Measurements from ENCODE around the gene PLAGL2.
"Not testable (repeated sequence)": the region's sequence is repeated elsewhere in the genome, so short reads cannot be mapped to it uniquely, and the experiment has no call there.

Gene PLAGL2, protein sequence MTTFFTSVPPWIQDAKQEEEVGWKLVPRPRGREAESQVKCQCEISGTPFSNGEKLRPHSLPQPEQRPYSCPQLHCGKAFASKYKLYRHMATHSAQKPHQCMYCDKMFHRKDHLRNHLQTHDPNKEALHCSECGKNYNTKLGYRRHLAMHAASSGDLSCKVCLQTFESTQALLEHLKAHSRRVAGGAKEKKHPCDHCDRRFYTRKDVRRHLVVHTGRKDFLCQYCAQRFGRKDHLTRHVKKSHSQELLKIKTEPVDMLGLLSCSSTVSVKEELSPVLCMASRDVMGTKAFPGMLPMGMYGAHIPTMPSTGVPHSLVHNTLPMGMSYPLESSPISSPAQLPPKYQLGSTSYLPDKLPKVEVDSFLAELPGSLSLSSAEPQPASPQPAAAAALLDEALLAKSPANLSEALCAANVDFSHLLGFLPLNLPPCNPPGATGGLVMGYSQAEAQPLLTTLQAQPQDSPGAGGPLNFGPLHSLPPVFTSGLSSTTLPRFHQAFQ

DNA sequence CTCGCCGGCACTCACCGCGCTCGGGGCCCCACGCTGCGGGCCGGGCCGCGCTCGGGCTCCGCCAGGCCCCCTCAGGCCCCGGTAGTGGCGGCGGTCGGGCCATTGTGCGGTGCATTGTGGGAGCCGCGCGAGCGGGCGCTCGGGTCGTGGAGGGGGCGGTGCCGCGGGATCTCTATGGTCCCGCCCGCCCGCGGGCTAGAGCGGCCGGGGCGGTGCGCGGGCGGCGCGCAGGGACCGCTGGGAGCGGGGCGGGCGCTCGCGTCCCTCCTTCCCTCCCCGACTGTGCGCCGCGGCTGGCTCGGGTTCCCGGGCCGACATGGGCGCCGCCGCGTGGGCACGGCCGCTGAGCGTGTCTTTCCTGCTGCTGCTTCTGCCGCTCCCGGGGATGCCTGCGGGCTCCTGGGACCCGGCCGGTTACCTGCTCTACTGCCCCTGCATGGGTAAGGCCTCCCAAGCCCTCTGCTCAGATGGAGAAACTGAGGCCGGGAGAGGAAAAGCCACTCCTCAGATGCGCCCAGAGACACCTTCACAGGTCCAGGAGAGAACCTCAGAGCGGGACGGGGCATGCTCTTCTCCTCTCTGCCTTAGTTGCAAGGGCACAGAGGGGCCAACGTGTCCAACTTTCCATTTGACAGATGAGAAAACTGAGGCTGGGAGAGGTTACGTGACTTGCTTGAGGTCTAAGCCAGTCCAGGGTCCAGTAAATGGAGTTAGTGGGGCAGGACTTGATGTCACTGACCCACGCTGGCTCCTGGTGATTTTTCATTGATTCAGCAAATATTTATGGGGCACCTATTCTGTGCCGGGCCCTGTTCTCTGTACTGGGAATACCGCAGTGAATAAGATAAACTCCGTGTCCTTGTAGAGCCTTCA lies at the start of gene PLAGL2, which contains the start of gene POFUT1:
Gene PLAGL2, minus strand, starts transcription at position 118 of the 873 bp plus-strand sequence. CDS start 5,565 bp downstream, outside the sequence.
Gene POFUT1, plus strand, starts transcription at position 255 of the 873 bp plus-strand sequence. Its CDS starts 62 bp downstream, at position 317.
- peak; percentile 92 for DNase-seq

DNA sequence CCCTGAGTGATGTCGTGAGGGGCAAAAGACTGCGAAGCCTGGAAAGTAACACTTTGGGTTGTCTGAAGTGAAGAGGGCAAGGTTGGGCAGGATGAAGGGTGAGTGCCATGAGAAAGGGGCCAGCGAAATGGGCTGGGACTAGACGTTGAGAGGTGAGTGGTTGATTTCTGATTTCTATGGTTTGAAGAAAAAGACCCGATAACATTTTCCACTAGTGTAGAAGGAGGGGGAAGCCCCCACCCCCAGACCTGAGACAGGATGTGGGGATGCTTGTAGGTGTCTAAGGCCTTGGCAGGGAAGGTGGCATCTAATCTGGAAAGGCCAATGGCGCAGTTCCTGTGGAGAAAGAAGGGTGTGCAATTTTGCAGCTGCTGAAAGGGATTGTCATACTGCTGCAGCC lies 44.6 kb upstream of the PLAGL2 start:
- no peak for DNase-seq

DNA sequence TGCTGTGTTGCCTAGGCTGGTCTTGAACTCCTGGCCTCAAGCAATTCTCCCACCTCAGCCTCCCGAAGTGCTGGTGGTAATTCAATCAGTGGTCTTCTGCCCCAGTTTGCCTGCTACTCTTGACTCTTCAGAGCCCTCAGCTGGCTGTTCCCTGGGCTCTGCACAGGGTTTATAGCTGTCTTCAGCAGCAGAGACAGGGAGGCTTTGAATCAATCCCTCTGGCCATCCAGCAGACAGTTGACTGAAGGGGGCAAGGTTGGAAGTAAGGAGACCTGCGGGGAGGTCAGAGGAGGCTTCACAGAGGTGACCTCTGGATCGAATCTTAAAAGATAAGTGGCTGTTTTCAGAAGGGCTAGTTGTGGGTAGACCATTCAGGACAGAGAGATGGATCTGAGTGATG lies 43.9 kb upstream of the PLAGL2 start:
- no peak for DNase-seq

DNA sequence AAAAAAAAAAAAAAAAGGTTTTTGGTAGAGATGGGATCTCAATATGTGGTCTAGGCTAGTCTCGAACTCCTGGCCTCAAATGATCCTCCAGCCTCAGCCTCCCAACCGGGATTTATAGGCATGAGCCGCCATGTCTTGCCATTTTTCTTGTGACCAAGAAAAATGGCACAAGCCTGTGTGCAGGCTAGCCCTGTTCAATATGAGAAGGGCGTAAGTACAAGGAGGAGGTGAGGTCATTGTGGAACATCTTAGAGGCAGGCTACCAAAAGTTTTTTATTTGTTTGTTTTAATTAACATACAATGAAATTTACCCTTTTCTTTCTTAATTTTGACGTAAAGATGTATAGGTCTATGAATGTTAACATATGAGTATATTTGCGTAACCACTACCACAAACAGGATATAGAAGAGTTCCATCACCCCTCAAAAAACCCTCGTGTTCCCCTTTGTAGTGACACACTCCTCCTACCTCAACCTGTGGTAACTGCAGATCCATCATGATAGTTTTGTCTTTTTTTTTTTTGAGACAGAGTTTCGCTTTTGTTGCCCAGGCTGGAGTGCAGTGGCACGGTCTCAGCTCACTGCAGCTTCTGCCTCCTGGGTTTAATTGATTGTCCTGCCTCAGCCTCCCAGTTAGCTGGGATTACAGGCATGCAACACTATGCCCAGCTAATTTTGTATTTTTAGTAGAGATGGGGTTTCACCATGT lies 41.6 kb upstream of the PLAGL2 start:
- DNase-seq = no peak

DNA sequence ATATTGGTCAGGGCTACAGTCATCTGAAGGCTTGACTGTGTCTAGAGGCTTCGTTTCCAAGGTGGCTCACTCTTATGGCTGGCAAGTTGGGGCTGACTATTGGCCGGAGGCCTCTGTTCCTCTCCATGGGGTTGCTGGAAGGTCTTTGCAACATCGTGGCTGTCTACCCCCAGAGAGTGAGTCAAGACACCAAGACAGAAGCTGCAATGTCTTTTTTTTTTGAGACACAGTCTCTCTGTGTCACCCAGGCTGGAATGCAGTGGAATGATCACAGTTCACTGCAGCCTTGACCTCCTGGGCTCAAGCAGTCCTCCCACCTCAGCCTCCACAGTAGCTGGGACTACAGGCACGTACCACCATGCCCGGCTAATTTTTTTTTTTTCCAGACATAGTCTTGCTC lies 40.5 kb upstream of the PLAGL2 start:
- DNase-seq = no peak

DNA sequence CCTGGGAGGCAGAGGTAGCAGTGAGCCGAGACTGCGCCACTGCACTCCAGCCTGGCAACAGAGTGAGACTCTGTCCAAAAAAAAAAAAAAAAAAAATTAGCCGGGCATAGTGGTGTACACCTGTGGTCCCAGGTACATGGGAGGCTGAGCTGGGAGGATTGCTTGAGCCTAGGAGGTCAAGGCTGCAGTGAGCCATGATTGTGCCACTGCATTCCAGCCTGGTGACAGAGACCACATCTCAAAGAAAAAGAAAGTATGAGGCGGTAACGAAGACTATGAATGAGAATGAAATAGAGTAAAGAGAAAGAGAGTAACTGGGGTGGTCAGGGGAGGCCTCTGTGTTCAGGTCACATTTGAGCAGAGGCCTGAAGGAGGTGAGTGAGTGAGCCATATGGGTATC lies 38.7 kb upstream of the PLAGL2 start:
- DNase-seq = not testable (repeated sequence)

DNA sequence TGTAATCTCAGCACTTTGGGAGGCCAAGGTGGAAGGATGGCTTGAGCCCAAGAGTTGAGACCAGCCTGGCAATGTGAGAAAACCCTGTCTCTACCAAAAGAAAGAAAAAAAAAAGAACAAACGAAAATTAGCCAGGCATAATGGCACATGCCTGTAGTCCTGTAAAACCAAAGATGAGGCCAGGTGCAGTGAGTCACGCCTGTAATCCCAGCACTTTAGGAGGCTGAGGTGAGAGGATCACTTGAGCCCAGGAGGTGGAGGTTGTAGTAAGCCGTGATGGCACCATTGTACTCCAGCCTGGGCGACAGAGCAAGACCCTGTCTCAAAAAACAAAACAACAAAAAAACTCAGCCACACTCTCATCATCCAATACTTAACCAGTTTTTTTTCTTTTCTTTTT lies 37.4 kb upstream of the PLAGL2 start:
- no peak for DNase-seq

DNA sequence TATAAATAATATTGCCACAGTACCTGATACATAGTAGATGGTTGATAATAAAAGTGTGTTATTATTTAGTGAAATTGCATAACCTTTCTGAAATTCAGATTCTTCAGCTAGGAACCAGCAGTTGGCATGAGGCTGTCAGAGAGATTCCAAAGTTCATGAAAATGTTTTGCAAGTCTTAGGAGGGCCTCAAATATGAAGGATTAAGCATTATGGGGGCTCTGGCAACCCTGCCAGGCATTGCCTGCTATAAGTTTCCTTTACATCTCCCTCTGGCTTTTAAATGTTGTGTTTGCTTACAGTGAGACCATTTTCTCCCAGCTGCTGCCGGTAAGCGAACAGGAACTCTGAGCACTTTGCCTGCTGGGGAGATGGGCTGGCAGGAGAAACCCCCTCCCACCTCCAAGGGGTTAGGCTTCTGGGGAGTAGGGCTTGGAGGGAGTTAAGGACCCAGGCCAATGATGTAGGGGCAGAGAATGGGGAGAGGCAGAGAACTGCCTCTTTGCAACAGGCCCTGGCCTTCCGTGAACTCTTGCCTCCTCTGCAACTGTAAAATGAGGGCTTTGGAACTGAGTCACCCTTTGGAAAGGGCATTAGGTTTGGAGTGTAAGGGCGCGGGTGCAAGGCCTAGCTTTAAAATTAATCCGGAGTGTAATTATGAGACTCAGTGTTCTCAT lies 36.7 kb upstream of the PLAGL2 start:
- no peak for DNase-seq

DNA sequence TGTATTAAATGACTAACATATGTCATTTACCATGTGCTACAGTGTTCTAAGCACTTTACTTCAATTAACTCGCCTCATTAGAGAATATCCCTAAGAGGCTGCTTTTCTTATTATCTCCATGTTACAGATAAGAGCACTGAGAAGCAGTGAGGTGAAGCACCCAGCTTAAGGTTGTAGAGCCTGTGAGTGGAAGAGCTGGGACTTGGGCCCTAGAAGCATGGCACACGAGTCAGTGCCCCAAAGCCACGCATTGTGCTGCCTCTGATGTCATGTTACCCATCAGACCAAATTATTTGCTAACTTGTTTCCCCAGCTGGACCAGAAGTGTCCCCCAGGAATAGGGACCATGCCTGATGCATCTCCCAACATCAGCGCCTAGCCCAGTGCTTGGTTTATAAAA lies 34.3 kb upstream of the PLAGL2 start:
- no peak for DNase-seq

DNA sequence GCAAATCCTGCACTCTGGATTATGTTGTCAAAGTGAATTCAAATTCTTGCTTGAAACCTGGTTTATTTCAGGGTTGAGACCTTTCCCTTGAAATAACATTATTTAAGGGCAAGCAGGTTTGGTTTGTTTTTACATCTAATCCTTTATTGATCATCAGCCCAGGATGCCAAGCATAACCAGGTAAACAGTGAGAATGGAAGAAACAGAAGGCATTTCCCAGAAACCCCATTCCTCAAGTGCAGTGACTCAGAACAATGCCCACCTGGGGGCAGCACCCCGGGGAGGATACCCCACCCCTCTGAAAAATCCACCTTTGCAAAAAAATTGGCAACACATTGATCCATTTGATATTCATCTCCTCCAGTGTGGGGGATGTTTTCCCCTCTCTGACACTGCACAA lies 32.7 kb upstream of the PLAGL2 start:
- no peak for DNase-seq

DNA sequence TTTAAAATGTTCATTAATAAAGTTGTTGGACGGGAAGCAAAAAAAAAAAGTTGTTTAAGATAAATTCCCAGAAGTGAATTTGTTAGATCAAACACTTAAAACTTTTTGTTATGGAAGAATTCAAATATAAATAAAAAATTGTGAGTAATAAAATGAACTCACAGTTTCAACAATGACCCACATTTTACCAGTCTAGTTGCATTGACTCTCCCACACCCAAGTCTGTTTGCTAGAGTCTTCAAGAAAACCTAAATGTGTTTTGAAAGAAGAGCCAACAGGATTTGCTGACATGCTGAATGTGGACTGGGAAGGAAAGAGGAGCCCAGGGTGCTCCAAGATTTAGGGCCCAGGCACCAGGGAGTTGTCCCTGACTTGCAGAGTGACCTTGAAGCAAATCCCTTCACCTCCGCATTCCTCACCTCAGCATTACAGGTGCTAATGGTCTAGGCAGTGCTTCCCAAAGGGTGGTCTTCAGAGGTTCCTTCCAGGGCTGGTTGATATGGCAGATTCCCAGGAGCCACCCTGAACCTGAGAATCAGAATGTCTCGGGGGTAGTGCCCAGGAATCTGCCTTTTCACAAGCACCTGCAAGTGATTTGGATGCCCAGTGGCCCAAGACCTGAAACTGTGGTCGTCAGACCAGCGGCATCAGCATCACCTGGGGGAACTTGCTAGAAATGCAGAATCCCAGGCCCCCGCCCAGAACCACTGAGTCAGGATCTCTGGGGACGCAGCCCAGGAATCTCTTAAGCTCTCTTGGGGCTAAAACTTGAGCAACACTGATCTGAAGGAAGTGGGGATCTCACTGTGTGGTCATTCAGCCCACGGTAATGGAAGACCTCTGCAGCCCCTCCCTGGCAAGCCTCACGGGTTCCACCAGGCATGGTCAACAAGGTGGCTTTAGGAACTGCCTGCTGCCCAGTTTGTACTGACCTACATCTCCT lies 31.2 kb upstream of the PLAGL2 start:
- no peak for DNase-seq

DNA sequence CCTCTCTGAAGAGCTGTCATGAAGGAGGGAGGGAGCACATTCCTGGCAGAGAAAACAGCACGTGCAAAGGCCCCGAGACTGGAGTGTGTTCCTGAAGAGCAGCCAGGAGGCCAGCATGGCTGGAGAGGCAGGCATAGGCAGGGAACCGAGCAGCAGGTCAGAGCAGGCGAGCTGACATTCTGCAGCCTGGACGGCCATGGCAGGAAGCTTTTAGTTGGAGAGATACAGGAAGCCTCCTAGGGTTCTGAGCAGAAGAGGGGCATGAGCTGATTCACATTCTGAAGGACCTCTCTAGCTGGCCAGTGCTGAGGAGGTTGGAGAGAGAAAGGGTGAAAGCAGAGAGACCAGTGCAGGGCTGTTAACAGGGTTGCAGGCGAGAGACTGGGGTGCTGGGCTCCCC lies 29.9 kb upstream of the PLAGL2 start:
- DNase-seq = no peak

DNA sequence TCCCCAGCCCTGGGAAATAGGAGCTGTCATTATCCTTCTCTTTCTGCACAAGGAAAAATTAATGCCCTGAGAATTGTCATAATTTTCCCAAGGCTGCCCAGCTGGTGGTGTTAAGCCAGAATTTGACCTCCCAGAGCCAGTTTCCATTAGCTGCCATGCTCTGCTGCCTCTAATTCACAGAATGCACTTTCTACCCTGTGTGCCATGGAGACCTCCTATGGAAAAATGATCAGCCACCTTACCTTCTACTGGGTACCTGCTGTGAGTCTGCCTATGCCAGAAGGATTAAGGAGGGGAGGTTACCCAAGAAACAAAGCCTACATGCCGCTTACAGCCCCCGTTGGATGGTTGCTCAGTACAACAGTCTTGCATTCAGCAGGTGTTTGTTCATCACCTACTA lies 29.3 kb upstream of the PLAGL2 start:
- DNase-seq = no peak

DNA sequence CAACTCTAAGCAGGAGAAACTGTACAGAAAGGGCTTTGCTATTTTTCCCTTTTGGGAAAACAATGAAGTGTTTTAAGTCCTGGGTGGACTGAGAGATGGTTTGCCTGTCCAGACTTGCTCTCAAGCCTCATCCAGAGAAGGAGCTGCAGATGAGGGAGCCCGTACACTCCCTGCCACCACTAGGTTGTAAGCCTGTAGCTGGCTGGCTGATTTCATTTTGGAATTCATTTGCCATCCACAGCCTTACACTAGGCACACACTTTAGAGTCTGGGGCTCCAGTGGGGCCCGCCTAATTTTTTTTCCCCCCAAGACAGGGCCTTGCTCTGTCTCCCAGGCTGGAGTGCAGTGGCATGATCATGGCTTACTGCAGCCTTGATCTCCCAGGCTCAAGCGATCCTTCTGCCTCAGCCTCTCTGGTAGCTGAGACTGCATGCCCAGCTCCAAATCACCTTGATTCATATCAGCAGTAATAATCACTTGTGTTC lies 28.5 kb upstream of the PLAGL2 start:
- DNase-seq = no peak

DNA sequence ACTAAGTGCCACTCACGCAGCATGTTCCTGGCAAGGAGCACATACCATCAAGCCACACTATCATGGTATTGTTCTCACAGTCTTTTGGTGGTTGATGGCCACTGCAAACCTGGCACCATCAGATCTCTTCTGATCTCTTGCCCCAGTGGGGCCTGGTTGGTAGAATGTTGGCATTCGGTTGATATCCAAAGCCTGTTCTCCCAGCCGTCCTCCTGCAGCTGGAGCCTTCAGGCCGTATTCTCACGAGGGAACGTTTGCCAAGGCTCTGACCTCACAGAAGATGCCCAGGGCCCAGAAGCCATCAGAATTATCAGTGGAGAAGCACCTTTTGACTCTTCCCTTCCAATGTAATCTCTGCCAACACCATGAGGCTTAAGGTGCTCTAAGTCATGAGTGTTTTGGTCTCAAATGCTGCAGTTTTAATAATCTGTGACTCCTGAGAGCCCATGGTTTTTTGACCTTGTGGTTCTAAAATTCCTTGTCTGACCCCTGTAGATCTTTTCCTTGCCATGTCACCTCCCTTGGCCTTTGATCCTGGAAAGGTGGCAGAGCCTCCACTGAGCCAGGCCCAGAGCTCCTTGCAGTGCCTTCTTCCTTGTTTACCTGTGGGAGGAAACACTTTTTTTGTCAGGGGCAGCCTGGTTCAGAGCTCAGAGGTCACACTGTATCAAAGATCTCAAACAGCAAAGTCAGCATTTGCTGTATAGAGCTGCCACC lies 27.9 kb upstream of the PLAGL2 start:
- DNase-seq = no peak

DNA sequence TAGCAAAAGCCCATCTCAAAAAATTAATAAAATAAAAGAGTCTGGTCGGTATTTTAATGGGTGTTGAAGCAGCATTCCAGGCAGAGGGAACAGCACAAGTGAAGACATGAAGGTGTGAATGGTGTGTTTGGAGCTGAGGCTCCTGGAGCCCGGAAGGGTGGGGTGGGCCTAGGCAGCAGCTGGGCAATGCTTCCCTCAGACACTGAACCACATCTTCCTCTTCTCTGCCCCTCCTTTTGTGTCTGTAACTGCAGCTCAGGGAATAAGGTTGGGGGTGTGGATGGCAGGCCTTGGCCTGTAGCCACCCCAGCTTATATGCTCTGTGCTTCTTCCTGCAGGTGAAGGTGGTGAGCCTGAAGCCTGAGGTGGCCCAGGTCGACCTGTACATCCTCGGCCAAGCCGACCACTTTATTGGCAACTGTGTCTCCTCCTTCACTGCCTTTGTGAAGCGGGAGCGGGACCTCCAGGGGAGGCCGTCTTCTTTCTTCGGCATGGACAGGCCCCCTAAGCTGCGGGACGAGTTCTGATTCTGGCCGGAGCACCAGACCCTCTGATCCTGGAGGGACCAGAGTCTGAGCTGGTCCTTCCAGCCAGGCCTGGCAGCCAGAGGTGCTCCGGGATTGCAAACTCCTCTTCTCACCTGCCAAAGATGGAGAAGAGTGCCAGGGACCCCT lies 26.7 kb upstream of the PLAGL2 start:
- DNase-seq = no peak

DNA sequence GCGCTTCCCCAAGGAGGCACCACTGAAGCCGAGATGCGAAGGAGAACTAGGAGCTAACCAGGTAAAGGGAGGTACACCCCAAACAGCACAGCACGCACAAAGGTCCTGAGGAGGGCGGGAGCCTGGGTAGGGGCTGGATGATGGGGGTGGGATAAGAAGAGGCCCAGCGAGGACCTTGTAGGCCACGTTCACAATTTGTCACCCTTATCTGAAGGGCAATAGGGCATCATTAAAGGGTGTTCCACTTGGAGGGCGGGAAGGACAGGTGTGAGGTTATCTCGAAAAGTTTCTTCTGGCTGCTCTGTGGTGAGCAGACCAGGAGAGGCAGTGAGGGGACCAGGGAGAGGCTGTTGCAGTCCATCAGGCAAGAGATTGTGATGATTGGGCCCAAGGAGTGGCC lies 25.7 kb upstream of the PLAGL2 start:
- no peak for DNase-seq

DNA sequence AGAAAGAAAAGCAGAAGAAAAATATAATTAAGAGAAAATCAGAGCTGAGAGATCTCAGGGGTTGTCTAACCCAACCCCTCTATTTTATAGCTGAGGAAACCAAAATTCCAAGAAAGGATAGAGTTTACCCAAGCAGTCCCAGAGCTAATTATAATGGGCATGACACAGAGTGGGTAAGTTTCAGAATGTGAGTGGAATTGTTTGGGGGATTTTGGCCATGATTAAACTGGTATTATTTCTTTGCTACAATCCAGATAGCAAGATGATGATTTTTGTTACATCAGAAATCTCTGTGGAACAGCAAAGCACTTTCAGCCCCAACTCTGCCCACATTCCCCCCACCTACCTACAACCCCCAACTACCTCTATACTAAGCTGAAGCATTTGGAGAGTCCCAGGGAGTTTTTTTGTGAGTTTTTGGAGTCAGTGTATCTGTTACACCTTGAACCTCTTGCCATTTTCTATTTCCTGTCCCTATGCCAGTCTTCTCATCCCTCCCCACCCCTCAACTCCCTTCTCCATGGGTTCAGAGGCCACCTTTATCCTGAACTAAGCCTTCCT lies 24.9 kb upstream of the PLAGL2 start:
- no peak for DNase-seq

DNA sequence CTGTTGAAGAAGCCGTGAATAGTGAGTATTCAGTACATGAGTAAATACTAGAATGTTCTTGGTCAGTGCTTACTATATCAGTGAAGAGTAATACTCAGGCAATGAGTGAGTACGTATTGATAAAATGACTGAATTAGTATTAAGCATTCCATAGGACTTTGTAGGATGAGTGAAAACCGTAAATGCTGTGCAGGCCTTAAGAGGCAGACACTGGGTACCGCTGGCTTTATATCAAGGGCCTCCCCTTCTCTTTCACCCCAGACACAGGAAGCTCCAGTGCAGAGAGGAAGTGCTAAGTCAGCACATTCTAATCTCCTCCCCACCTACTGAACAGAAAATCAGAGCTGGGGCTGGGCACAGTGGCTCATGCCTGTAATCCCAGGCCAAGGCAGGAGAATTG lies 24.3 kb upstream of the PLAGL2 start:
- DNase-seq = no peak

DNA sequence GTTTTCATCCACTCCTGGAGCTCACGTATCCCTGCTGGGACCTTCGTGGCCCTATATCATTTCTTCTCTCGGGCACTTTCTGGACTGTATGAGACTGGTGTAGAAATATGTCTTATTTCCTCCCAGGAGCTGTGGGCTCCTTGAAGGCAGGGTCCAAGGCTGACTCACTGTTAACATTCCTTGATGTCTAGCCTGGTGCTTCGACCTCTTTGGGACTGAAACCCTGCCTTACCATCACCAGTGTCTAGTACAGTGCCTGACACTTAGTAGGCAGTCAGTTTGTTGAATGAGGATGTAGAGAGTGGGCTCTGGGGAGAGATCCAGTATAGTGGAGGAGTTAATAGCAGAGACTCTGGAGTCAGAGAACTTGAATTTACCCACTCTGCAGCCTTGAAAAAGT lies 23.7 kb upstream of the PLAGL2 start:
- DNase-seq = no peak

Data from right forelimb (tissue), 1 donor.